Measurements from ENCODE around the gene OPHN1. TPM values are rescaled to one million over a fixed set of nuclear protein-coding genes. Genes with fewer than 3 reads are reported as not detected.

OPHN1 gene, protein sequence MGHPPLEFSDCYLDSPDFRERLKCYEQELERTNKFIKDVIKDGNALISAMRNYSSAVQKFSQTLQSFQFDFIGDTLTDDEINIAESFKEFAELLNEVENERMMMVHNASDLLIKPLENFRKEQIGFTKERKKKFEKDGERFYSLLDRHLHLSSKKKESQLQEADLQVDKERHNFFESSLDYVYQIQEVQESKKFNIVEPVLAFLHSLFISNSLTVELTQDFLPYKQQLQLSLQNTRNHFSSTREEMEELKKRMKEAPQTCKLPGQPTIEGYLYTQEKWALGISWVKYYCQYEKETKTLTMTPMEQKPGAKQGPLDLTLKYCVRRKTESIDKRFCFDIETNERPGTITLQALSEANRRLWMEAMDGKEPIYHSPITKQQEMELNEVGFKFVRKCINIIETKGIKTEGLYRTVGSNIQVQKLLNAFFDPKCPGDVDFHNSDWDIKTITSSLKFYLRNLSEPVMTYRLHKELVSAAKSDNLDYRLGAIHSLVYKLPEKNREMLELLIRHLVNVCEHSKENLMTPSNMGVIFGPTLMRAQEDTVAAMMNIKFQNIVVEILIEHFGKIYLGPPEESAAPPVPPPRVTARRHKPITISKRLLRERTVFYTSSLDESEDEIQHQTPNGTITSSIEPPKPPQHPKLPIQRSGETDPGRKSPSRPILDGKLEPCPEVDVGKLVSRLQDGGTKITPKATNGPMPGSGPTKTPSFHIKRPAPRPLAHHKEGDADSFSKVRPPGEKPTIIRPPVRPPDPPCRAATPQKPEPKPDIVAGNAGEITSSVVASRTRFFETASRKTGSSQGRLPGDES
- 0.56 TPM in 2 replicates for total RNA-seq (2013; cell fraction: nucleolus; rRNA removed)
- total RNA-seq (2014; rRNA removed) (0.05 TPM in 1 of 2 replicates, not detected in the other), total RNA-seq (2014; rRNA removed; fragmentation: Illumina TruSeq; extraction: Trizol) (under 0.01 TPM in 1 of 2 replicates, not detected in the other), total RNA-seq (2021) (0.03 TPM in 2 replicates), polyA plus RNA-seq (2011; rRNA removed) (0.03 and 0.04 TPM in 2 replicates), polyA plus RNA-seq (2014; fragmentation: Illumina TruSeq; extraction: Trizol) (not detected in 2 replicates), polyA plus RNA-seq (2014; fragmentation: Nextera tagmentation; extraction: Ambion mirVana) (not detected), polyA plus RNA-seq (2014; rRNA removed) (not detected in 2 replicates), polyA plus RNA-seq (2016; fragmentation: Nextera tagmentation; extraction: Ambion mirVana) (under 1 TPM in 1 of 2 experiments, not detected in 1; 0.03 TPM), polyA minus RNA-seq (2011; rRNA and poly(A)+ RNA removed) (0.15 TPM in 2 replicates), Bru-seq, nascent RNA (percentile 6 among the genes with signal in this experiment), BruChase-seq, experiment 1, labeled RNA remaining after a 6-hour chase (percentile 7 among the genes with signal in this experiment), BruChase-seq, experiment 2, labeled RNA remaining after a 2-hour chase (percentile 11 among the genes with signal in this experiment)
- not detected for polyA plus RNA-seq (2011; ENCODE audit: low read depth)
- polyA plus RNA-seq (2011; cell fraction: cytosol; rRNA removed): not detected in 2 replicates
- 0.03 and 0.04 TPM in 2 replicates for polyA plus RNA-seq (2011; cell fraction: nucleus; rRNA removed)
- polyA plus RNA-seq (2012): 0.01 TPM in 1 of 2 replicates, not detected in the other
- not detected in 2 replicates for polyA minus RNA-seq (2011; cell fraction: cytosol; rRNA and poly(A)+ RNA removed)
- polyA minus RNA-seq (2011; cell fraction: nucleus; rRNA and poly(A)+ RNA removed): 0.24 and 0.38 TPM in 2 replicates
- long read RNA-seq, experiment 1: 0 reads
- long read RNA-seq, experiment 2, partial matches to known transcripts: 0 of 2 reads
- long read RNA-seq, experiment 2, other reads (novel, unspliced or antisense): 2 of 2 reads

DNA sequence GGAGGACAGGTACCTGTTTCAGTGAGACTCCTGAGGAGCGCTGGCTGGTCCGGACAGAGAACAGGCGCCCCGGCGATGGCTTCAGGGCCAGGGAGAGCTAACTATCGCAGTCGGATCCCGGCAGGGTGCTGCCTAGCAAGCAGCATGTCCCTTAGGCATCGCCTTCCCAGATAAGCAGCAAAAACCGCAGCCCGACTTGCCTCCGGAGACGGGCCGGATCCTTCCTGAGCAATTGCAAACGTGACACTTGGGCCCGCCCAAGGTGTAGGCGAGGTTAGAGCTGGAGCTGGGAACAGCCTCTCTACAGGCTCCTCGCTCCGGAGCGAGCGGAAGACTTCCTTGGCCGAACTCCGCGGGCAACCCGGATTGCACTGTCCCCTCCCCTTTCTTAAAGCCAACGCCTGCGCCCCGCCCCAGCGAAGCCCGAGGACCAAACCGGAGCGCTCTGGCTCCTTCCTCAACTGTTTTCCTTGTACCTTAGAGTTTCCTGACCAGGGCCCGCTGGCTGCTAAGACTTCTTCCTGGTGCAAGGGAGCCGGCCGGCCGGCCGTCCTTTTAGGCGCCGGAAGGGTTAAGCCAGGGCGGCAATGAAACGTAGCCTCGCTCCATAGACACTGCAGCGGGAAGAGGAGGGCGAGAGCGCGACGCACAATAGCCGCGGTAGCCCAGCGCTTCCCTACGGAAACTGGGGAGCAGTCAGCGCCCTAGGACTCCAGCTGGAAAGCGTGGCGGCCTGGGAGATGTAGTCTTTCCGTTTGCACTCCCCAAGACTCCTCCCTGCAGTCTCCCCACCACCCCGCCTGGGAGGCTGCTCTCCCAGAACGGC is at the start of gene OPHN1:
OPHN1 (minus strand) TSS at position 341 of the 826 bp plus-strand sequence. CDS start 475 bp downstream, outside the sequence.
- ChIA-PET SMC1A (ENCODE audit: uncharacterized antibody, unreplicated experiment) (no interaction called here), CTCF (no interaction called here), POLR2A (no interaction called here), RAD21 (ENCODE audit: unreplicated experiment) (no interaction called here)
- DNase-seq (ENCODE audit: low read depth, low spot score) (no peak), ATAC-seq (no peak), FAIRE-seq (no peak)
- intact Hi-C loops (cut with micrococcal nuclease; ENCODE audit: unreplicated experiment) (no loop called here), in situ Hi-C loops (cut with MboI) (no loop called here)
- H3K36me3 ChIP-seq (ENCODE audit: control insufficient read depth in 2 of 2, insufficient read depth in 2 of 2, low read length in 1 of 2): no peaks in the 10 kb centered on the region
- H2AFZ ChIP-seq (ENCODE audit: control insufficient read depth, low read depth, low read length): no peak within 1 kb of the TSS
- no peak for TF ChIP-seq RFX5 (IDR thresholded peaks at IDR 0.05; ENCODE audit: low read depth, low read length)
- TF ChIP-seq NFIC (IDR thresholded peaks at IDR 0.05; ENCODE audit: low read depth, low read length): no peak
- no peak for TF ChIP-seq JUNB (IDR thresholded peaks at IDR 0.05)
- no peak for TF ChIP-seq RAD51 (IDR thresholded peaks at IDR 0.05)
- TF ChIP-seq, protein P1, sequence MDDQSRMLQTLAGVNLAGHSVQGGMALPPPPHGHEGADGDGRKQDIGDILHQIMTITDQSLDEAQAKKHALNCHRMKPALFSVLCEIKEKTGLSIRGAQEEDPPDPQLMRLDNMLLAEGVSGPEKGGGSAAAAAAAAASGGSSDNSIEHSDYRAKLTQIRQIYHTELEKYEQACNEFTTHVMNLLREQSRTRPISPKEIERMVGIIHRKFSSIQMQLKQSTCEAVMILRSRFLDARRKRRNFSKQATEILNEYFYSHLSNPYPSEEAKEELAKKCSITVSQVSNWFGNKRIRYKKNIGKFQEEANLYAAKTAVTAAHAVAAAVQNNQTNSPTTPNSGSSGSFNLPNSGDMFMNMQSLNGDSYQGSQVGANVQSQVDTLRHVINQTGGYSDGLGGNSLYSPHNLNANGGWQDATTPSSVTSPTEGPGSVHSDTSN (IDR thresholded peaks at IDR 0.05; ENCODE audit: insufficient replicate concordance, low read depth, low read length): no peak
- TF ChIP-seq GATAD2B (conservative IDR thresholded peaks at IDR 0.05; ENCODE audit: low read depth): no peak
- TF ChIP-seq, protein P2, sequence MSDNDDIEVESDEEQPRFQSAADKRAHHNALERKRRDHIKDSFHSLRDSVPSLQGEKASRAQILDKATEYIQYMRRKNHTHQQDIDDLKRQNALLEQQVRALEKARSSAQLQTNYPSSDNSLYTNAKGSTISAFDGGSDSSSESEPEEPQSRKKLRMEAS (IDR thresholded peaks at IDR 0.05; ENCODE audit: low read depth, low read length): no peak
- TF ChIP-seq RCOR1 (conservative IDR thresholded peaks at IDR 0.05; ENCODE audit: low read depth, low read length): no peak
- no peaks in the 10 kb centered on the region for H3K4me1 ChIP-seq (ENCODE audit: control insufficient read depth, insufficient read depth, low read length)
- WGBS (ENCODE audit: insufficient coverage, insufficient replicate concordance, low lambda C conversion rate, missing lambda C conversion rate): 55% methylated on average over 57 of the region's 57 CpGs
- peak within 1 kb of the TSS; percentile 7; the same call in 1 of the 2 replicates for H3K4me2 ChIP-seq (ENCODE audit: control insufficient read depth, insufficient read depth)
- no peaks in the 10 kb centered on the region; the same call in 2 of the 3 replicates for H3K9me3 ChIP-seq (replicated peaks; ENCODE audit: control insufficient read depth, insufficient read depth, low read length)
- no peak within 1 kb of the TSS for H3K4me3 ChIP-seq
- no peaks in the 10 kb centered on the region; a peak in 1 of 4 replicates for H3K27me3 ChIP-seq (replicated peaks in 1 of 2; ENCODE audit: control insufficient read depth in 2 of 2, insufficient read depth in 2 of 2, low read length in 1 of 2)
- no peak within 1 kb of the TSS for H3K9ac ChIP-seq (ENCODE audit: control insufficient read depth, insufficient read depth, low read length)
- H3K79me2 ChIP-seq (ENCODE audit: control insufficient read depth, insufficient read depth, low read length): no peaks in the 10 kb centered on the region
- H4K20me1 ChIP-seq (ENCODE audit: control insufficient read depth, insufficient read depth): no peaks in the 10 kb centered on the region
- no TSS peak for BruUV-seq (replicated peaks)
- no peak within 1 kb of the TSS for H3K27ac ChIP-seq (ENCODE audit: control insufficient read depth, insufficient read depth)
